Bronchial epithelial cell (primary cell): ENCODE results near the gene VPS26C. TPM values are rescaled to one million over a fixed set of nuclear protein-coding genes. Genes with fewer than 3 reads are reported as not detected.

Experiments used
- DNase-seq: peaks from one replicate; pipeline ENCODE4 v3.0.0-alpha.2; 2010; ENCODE audit warnings: low read depth
- FAIRE-seq: peaks from 2 replicates; lab custom pipeline; 2011; peaks lifted over from hg19 to GRCh38; lab: Jason Lieb, UNC
- H3K27me3 ChIP-seq: 2 replicates; pipeline ENCODE4 v1.5.1; 2011; ENCODE audit warnings: low read length; ENCODE audit not compliant: control insufficient read depth, insufficient read depth
- H3K36me3 ChIP-seq: 2 replicates; pipeline ENCODE4 v1.5.1; 2011; ENCODE audit warnings: low read length; ENCODE audit not compliant: control insufficient read depth, insufficient read depth
- H3K4me3 ChIP-seq: 2 replicates; pipeline ENCODE4 v1.5.1; 2011; ENCODE audit warnings: mild to moderate bottlenecking, low read depth, low read length, control low read depth
- CTCF ChIP-seq: IDR thresholded peaks from 2 replicates; pipeline ENCODE4 v1.5.1; 2011; ENCODE audit warnings: mild to moderate bottlenecking, moderate library complexity, low read length, control low read depth, inconsistent platforms; ENCODE audit not compliant: insufficient read depth, severe bottlenecking
- total RNA-seq: library from RNA; depleted of rRNA; stranded (reverse); fragments of >200 nt; gene quantifications from 2 replicates; pipeline ENCODE4 v1.2.1, GENCODE V29; 2014

VPS26C gene
- total RNA-seq, 1 donor from 2014 or later: 50.5 TPM

DNA sequence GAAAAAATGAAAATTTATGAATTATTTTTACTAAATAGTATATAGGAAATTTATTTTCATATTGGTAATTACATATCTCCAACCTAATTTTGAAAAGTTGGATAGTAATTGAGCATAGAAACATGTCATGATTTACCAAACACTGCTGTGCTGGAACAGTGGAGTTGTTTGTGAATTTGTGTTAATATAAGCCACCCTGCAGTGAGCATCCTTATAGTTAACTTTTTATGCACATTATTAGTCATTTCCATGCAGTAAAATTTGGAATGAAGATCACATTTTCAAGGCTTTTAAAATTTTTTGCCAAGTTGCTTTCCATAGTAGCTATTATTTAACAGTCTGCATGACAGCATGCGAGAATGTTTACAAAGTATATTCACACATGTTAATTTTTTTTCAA is 78.3 kb downstream of the VPS26C start:
- Histone ChIP-seq H3K4me3 (no peak overlapping the region), H3K36me3 (peaks cover 4% of the 10 kb centered on the region), H3K27me3 (no peaks in the 10 kb centered on the region)
- no peak for FAIRE-seq
- TF ChIP-seq CTCF: no peak
- no peak for DNase-seq

GRCh38 chr21:37186983-37187382 is 80.2 kb downstream of the VPS26C start:
- H3K36me3 ChIP-seq: peaks cover 5% of the 10 kb centered on the region
- no peak for DNase-seq
- FAIRE-seq: no peak

DNA sequence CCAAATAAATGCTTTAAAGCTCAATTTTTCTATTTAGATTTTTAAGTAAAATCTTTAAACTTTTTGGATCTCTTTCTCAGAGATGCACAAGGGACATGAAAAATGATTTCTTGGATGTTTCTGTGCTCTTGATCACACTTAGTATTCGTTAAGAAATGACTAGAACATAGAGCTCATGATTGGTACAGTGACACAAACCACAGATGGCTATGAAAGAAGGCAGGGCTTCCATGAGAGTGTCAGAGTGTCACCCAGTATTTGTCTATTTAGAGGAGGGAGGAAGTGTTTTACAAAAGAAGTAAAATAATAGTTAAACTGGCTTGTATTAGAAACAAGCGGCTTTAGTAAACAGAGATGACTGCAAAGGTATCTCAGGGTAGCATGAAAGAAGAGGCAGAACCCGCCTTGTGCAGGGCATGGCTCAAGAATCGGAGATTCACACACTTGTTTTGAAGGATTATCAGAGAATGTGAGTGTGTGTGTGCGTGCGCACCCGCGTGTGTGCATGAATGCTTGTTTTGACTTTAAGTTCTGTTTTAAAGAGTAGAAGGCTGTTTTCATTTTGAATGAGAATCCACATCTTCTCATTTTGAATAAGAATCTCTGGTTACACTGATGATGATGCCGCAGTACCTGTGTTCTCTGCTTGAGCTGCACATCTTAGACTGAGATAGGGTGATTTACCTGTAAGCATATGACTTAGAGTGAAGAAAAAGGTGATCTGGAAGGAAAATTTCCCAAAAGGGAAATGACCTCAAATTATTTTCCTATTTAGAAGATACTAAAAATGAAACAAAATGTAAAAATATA is 82.1 kb downstream of the VPS26C start:
- no peak for FAIRE-seq
- Histone ChIP-seq H3K4me3 (no peak overlapping the region), H3K36me3 (peaks cover 5% of the 10 kb centered on the region), H3K27me3 (no peaks in the 10 kb centered on the region)
- no peak for TF ChIP-seq CTCF
- DNase-seq: no peak

More at GRCh38 chr21:37186983-37187382, 80.2 kb downstream of the VPS26C start:
- Histone ChIP-seq H3K27me3 (no peaks in the 10 kb centered on the region), H3K4me3 (no peak overlapping the region)
- no peak for TF ChIP-seq CTCF

DNA sequence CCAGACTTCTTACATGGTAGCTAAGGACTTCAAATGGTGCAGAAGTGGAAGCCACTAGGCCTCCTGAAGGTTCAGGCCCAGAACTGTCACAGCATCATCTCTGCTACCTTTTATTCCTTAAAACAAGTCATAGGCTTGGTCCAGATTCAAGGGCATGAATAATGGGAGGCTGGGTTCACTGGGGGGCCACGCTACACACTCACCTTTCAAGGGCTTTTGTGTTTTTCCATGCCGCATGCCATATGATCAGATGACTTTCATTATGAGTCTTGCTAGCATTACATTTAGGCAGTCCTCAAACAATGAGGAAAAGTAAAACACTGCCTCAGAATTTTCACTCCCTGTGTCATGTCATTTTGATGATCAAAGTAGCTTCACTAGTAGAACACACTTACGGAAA is 83.4 kb downstream of the VPS26C start:
- FAIRE-seq: no peak
- Histone ChIP-seq H3K36me3 (peaks cover 4% of the 10 kb centered on the region), H3K27me3 (no peaks in the 10 kb centered on the region)

GRCh38 chr21:37182222-37182621 is 84.9 kb downstream of the VPS26C start:
- FAIRE-seq: no peak
- Histone ChIP-seq H3K4me3 (no peak overlapping the region), H3K36me3 (peaks cover 4% of the 10 kb centered on the region), H3K27me3 (no peaks in the 10 kb centered on the region)
- DNase-seq: no peak
- TF ChIP-seq CTCF: no peak

More for the DNA sequence above, 83.4 kb downstream of the VPS26C start:
- H3K4me3 ChIP-seq: no peak overlapping the region
- no peak for DNase-seq
- no peak for TF ChIP-seq CTCF
